ENCODE results near the gene SPIRE2.

SPIRE2 gene

GRCh38 chr16:89853306-89853993, 25.2 kb downstream of the SPIRE2 start:
- H3K36me3 ChIP-seq (ENCODE audit: control insufficient read depth in 2 of 2, insufficient read depth in 2 of 2, low read length in 2 of 2): peaks cover 11 to 15% of the 10 kb centered on the region in 2 donors
- peaks cover 9 to 15% of the 10 kb centered on the region in 2 donors for H3K4me1 ChIP-seq (ENCODE audit: control insufficient read depth in 2 of 2, insufficient read depth in 2 of 2, low read length in 2 of 2)
- no peaks in the 10 kb centered on the region for H3K27me3 ChIP-seq (ENCODE audit: control insufficient read depth in 2 of 2, insufficient read depth in 2 of 2, low read length in 2 of 2)
- H3K4me3 ChIP-seq (ENCODE audit: low read length in 2 of 2): peak overlapping the region in 1 of 2 donors; percentile 40
- H3K27ac ChIP-seq (ENCODE audit: low read depth in 2 of 2, low read length in 2 of 2): peak overlapping the region; percentile 66 to 78
- peak overlapping the region; percentile 52 to 60 for H3K9ac ChIP-seq (ENCODE audit: low read depth in 1 of 2, low read length in 2 of 2)
- H3K9me3 ChIP-seq (ENCODE audit: control insufficient read depth in 2 of 2, low read length in 2 of 2): no peaks in the 10 kb centered on the region

DNA sequence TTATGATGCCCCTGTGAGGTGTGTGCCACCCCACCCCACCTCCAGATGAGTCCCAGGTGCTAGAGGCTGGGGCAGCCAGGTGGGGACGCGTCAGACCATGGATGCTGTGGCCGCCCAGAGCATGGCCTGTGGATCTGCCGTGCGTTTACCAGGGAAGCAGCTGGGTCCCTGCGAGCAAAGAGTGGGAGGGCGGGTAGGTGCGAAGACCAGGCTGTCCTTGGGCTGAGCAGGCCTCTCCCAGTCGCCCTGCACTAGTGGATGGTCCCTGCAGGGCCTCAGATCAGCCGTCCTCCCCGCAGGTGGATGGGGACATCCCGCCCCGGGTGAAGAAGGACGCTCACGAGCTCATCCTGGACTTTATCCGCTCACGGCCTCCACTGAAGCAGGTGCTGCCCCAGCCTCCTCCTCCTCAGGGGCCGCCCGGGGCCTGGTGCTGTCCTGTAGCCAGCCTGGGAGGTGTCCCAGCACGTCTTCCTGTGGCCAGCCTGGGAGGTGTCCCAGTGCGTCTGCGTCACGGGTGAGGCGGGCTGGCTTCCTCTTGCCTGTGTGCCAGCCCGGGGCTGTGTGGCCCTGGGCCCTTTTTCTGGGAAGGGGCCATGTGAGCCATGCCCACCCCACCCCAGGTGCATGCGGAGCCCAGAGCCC, 27.1 kb downstream of the SPIRE2 start:
- Histone ChIP-seq H3K9ac (ENCODE audit: low read depth in 1 of 2, low read length in 2 of 2) (no peak overlapping the region), H3K4me3 (ENCODE audit: low read length in 2 of 2) (no peak overlapping the region), H3K9me3 (ENCODE audit: control insufficient read depth in 2 of 2, low read length in 2 of 2) (no peaks in the 10 kb centered on the region), H3K4me1 (ENCODE audit: control insufficient read depth in 2 of 2, insufficient read depth in 2 of 2, low read length in 2 of 2) (peaks cover 9 to 15% of the 10 kb centered on the region in 2 donors), H3K27me3 (ENCODE audit: control insufficient read depth in 2 of 2, insufficient read depth in 2 of 2, low read length in 2 of 2) (no peaks in the 10 kb centered on the region), H3K36me3 (ENCODE audit: control insufficient read depth in 2 of 2, insufficient read depth in 2 of 2, low read length in 2 of 2) (peaks cover 9 to 20% of the 10 kb centered on the region in 2 donors), H3K27ac (ENCODE audit: low read depth in 2 of 2, low read length in 2 of 2) (no peak overlapping the region)

DNA sequence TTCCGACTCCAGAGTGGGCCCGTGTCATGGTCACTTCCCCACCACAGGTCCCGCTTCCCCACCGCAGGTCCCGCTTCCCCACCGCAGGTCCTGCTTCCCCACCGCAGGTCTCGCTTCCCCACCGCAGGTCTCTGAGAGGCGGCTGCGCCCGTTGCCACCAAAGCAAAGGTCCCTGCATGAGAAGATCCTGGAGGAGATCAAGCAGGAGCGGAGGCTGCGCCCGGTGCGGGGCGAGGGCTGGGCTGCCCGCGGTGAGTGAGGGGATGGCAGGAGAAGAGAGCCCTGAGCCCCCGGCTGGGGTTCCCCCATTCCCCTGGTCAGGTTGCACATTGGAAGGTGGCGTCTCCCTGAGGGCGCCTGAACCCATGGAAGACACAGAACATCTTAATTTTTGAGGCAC, 27.7 kb downstream of the SPIRE2 start:
- peaks cover 9 to 15% of the 10 kb centered on the region in 2 donors for H3K4me1 ChIP-seq (ENCODE audit: control insufficient read depth in 2 of 2, insufficient read depth in 2 of 2, low read length in 2 of 2)
- no peak overlapping the region for H3K4me3 ChIP-seq (ENCODE audit: low read length in 2 of 2)
- no peak overlapping the region for H3K27ac ChIP-seq (ENCODE audit: low read depth in 2 of 2, low read length in 2 of 2)
- H3K36me3 ChIP-seq (ENCODE audit: control insufficient read depth in 2 of 2, insufficient read depth in 2 of 2, low read length in 2 of 2): peaks cover 11 to 21% of the 10 kb centered on the region in 2 donors
- no peak overlapping the region for H3K9ac ChIP-seq (ENCODE audit: low read depth in 1 of 2, low read length in 2 of 2)
- no peaks in the 10 kb centered on the region for H3K27me3 ChIP-seq (ENCODE audit: control insufficient read depth in 2 of 2, insufficient read depth in 2 of 2, low read length in 2 of 2)
- H3K9me3 ChIP-seq (ENCODE audit: control insufficient read depth in 2 of 2, low read length in 2 of 2): no peaks in the 10 kb centered on the region

- peaks cover 26 to 40% of the 10 kb centered on the region in 2 donors for H3K36me3 ChIP-seq (ENCODE audit: control insufficient read depth in 2 of 2, insufficient read depth in 2 of 2, low read length in 2 of 2)
- no peak overlapping the region for H3K9ac ChIP-seq (ENCODE audit: low read depth in 1 of 2, low read length in 2 of 2)
- H3K27ac ChIP-seq (ENCODE audit: low read depth in 2 of 2, low read length in 2 of 2): no peak overlapping the region
- H3K4me1 ChIP-seq (ENCODE audit: control insufficient read depth in 2 of 2, insufficient read depth in 2 of 2, low read length in 2 of 2): peaks cover 8 to 14% of the 10 kb centered on the region in 2 donors
- H3K27me3 ChIP-seq (ENCODE audit: control insufficient read depth in 2 of 2, insufficient read depth in 2 of 2, low read length in 2 of 2): no peaks in the 10 kb centered on the region
- no peak overlapping the region for H3K4me3 ChIP-seq (ENCODE audit: low read length in 2 of 2)
- H3K9me3 ChIP-seq (ENCODE audit: control insufficient read depth in 2 of 2, low read length in 2 of 2): no peaks in the 10 kb centered on the region
Observed at GRCh38 chr16:89858973-89859614, 30.8 kb downstream of the SPIRE2 start.

DNA sequence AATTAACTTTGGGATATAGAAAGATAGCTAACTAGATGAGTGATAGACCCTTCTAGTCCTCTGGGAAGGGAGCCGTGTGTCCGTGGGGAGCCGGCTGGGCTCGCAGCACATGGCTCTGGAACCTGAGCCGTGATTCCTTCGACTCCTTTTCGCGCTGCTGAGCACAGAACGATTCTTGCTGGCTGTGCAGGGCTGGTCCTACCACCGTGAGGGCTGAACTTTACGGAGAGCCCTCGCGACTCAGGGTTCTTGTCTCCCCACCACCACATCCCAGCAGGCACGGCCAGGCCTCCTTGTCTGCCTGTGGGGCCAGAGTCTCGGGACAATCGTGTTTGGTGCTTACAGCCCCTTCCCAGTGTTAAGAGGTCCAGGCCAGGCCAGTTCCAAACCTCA, 31.3 kb downstream of the SPIRE2 start:
- Histone ChIP-seq H3K9me3 (ENCODE audit: control insufficient read depth in 2 of 2, low read length in 2 of 2) (no peaks in the 10 kb centered on the region), H3K9ac (ENCODE audit: low read depth in 1 of 2, low read length in 2 of 2) (no peak overlapping the region), H3K27me3 (ENCODE audit: control insufficient read depth in 2 of 2, insufficient read depth in 2 of 2, low read length in 2 of 2) (no peaks in the 10 kb centered on the region), H3K4me1 (ENCODE audit: control insufficient read depth in 2 of 2, insufficient read depth in 2 of 2, low read length in 2 of 2) (peaks cover 11 to 19% of the 10 kb centered on the region in 2 donors), H3K36me3 (ENCODE audit: control insufficient read depth in 2 of 2, insufficient read depth in 2 of 2, low read length in 2 of 2) (peaks cover 23 to 35% of the 10 kb centered on the region in 2 donors), H3K27ac (ENCODE audit: low read depth in 2 of 2, low read length in 2 of 2) (no peak overlapping the region), H3K4me3 (ENCODE audit: low read length in 2 of 2) (no peak overlapping the region)

DNA sequence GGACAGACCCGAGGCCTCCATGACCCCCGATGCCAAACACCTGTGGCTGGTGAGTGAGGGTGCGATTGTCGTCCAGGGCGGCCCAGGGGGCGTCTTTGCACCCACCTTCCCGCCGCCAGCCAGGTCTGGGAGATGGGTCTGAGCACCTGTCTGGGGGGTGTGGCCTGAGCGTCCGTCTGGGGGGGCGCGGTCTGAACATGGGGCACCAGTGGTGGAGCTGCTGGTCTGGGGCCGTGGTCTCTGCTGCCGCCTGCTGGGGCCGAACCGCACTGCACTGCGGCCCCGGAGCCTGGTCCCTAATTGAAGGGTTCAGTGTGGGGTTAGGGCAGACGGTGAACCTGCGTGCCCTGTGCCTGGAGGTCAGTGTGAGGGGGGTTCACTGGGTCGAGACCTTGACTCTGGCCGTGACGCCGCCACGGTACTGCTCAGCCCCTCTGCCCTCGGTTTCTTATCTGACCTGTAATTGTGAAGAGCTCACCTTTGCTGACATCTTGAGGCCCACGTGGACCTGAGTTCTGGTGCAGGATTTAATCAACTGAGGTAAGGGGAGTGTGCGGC, 32.6 kb downstream of the SPIRE2 start:
- Histone ChIP-seq H3K9ac (ENCODE audit: low read depth in 1 of 2, low read length in 2 of 2) (no peak overlapping the region), H3K4me3 (ENCODE audit: low read length in 2 of 2) (no peak overlapping the region), H3K27ac (ENCODE audit: low read depth in 2 of 2, low read length in 2 of 2) (no peak overlapping the region), H3K27me3 (ENCODE audit: control insufficient read depth in 2 of 2, insufficient read depth in 2 of 2, low read length in 2 of 2) (no peaks in the 10 kb centered on the region), H3K36me3 (ENCODE audit: control insufficient read depth in 2 of 2, insufficient read depth in 2 of 2, low read length in 2 of 2) (peaks cover 20 to 33% of the 10 kb centered on the region in 2 donors), H3K4me1 (ENCODE audit: control insufficient read depth in 2 of 2, insufficient read depth in 2 of 2, low read length in 2 of 2) (peaks cover 12 to 19% of the 10 kb centered on the region in 2 donors), H3K9me3 (ENCODE audit: control insufficient read depth in 2 of 2, low read length in 2 of 2) (no peaks in the 10 kb centered on the region)

DNA sequence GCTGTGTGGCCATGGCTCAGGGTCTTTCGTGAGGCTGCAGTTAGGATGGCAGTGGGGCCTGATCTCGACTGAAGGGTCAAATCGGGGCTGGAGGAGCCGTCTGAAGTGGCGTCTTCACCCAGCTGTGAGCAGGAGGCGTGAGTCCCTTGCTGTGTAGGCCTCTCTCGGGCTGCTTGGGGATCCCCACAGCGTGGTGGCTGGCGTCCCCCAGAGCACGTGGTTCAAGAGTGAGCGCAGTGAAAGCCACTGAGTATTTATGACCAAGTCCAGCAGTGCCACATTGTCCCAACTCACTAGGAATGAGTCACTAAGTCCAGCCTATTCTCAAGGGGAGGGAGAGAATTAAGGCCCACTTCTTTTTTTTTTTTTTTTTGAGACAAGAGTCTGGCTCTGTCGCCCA, 33.4 kb downstream of the SPIRE2 start:
- Histone ChIP-seq H3K27me3 (ENCODE audit: control insufficient read depth in 2 of 2, insufficient read depth in 2 of 2, low read length in 2 of 2) (no peaks in the 10 kb centered on the region), H3K9me3 (ENCODE audit: control insufficient read depth in 2 of 2, low read length in 2 of 2) (no peaks in the 10 kb centered on the region), H3K4me1 (ENCODE audit: control insufficient read depth in 2 of 2, insufficient read depth in 2 of 2, low read length in 2 of 2) (peaks cover 12 to 19% of the 10 kb centered on the region in 2 donors), H3K36me3 (ENCODE audit: control insufficient read depth in 2 of 2, insufficient read depth in 2 of 2, low read length in 2 of 2) (peaks cover 20 to 30% of the 10 kb centered on the region in 2 donors), H3K27ac (ENCODE audit: low read depth in 2 of 2, low read length in 2 of 2) (no peak overlapping the region), H3K9ac (ENCODE audit: low read depth in 1 of 2, low read length in 2 of 2) (no peak overlapping the region), H3K4me3 (ENCODE audit: low read length in 2 of 2) (no peak overlapping the region)

GRCh38 chr16:89862732-89863131, 34.5 kb downstream of the SPIRE2 start:
- H3K4me1 ChIP-seq (ENCODE audit: control insufficient read depth in 2 of 2, insufficient read depth in 2 of 2, low read length in 2 of 2): peaks cover 12 to 19% of the 10 kb centered on the region in 2 donors
- H3K27me3 ChIP-seq (ENCODE audit: control insufficient read depth in 2 of 2, insufficient read depth in 2 of 2, low read length in 2 of 2): no peaks in the 10 kb centered on the region
- peaks cover 0 to under 1% of the 10 kb centered on the region in 2 donors for H3K9me3 ChIP-seq (ENCODE audit: control insufficient read depth in 2 of 2, low read length in 2 of 2)
- H3K27ac ChIP-seq (ENCODE audit: low read depth in 2 of 2, low read length in 2 of 2): peak overlapping the region in 1 of 2 donors; percentile 16
- peaks cover 20 to 30% of the 10 kb centered on the region in 2 donors for H3K36me3 ChIP-seq (ENCODE audit: control insufficient read depth in 2 of 2, insufficient read depth in 2 of 2, low read length in 2 of 2)
- no peak overlapping the region for H3K9ac ChIP-seq (ENCODE audit: low read depth in 1 of 2, low read length in 2 of 2)
- no peak overlapping the region for H3K4me3 ChIP-seq (ENCODE audit: low read length in 2 of 2)

DNA sequence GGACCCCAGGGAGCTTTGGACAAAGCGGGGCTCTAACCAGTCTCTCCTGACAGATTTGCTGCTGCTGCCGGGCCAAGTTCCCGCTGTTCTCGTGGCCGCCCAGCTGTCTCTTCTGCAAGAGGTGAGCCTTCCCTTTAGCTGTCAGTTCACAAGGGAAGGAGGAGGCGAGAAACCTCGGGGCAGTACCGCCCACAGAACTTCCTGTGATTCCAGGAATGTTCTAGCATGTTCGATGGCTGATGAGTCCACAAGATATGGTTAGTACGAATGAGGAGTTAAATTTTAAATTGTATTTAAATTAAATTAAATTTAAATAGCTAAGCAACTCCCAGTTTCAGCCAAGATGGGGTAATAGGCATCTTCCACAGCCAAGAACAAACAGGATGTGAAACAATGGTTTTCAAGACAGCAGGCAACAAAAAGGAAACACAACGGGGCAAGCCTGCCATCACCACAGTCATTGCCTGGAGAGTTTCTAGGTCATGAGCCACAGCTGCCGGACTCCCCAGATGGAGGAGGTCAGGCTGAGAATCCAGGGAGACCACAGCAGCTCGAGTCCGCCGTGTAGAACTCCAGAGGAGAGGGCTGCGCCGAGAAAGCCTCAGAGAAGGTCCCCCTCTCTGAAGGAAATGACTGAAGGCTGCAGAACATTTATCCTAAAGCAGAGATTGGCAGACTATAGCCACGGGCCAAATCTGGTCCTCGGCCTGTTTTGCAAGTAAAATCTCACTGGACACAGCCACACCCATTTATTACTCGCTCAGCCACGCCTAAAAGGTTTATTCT, 35.7 kb downstream of the SPIRE2 start:
- no peaks in the 10 kb centered on the region for H3K27me3 ChIP-seq (ENCODE audit: control insufficient read depth in 2 of 2, insufficient read depth in 2 of 2, low read length in 2 of 2)
- peaks cover 0 to 3% of the 10 kb centered on the region in 2 donors for H3K9me3 ChIP-seq (ENCODE audit: control insufficient read depth in 2 of 2, low read length in 2 of 2)
- peaks cover 26 to 28% of the 10 kb centered on the region in 2 donors for H3K36me3 ChIP-seq (ENCODE audit: control insufficient read depth in 2 of 2, insufficient read depth in 2 of 2, low read length in 2 of 2)
- no peak overlapping the region for H3K9ac ChIP-seq (ENCODE audit: low read depth in 1 of 2, low read length in 2 of 2)
- peak overlapping the region in 1 of 2 donors; percentile 33 for H3K4me3 ChIP-seq (ENCODE audit: low read length in 2 of 2)
- peak overlapping the region; percentile 48 to 67 for H3K27ac ChIP-seq (ENCODE audit: low read depth in 2 of 2, low read length in 2 of 2)
- H3K4me1 ChIP-seq (ENCODE audit: control insufficient read depth in 2 of 2, insufficient read depth in 2 of 2, low read length in 2 of 2): peaks cover 12 to 19% of the 10 kb centered on the region in 2 donors
